Peyer's patch (tissue), 4 donors: Measurements from ENCODE around the gene CNTN4.

Experiments used
- CTCF ChIP-seq, 6 experiments: fragments of 450-650 bp in 4 of 6; fragments of 200-600 bp in 2 of 6; sonication (generic) in 1 of 6; IDR thresholded peaks; one replicate each; pipeline ENCODE4 v1.5.1; 2017 to 2019; ENCODE audit warnings: antibody characterized with exemption in 6 of 6, mild to moderate bottlenecking in 3 of 6, moderate library complexity in 1 of 6
- POLR2A ChIP-seq, 2 donors: fragments of 450-650 bp; IDR thresholded peaks; one replicate each; pipeline ENCODE4 v1.5.1; 2017; ENCODE audit warnings: antibody characterized with exemption in 2 of 2, mild to moderate bottlenecking in 2 of 2, moderate library complexity in 2 of 2

- no peak for TF ChIP-seq CTCF (IDR thresholded peaks at IDR 0.05)
- no peak for TF ChIP-seq POLR2A (IDR thresholded peaks at IDR 0.05)
Observed at GRCh38 chr3:2940062-2940461, 841.4 kb downstream of the CNTN4 start.
